HepG2 (cell line): ENCODE measurements around the gene BSND. TPM values are rescaled to one million over a fixed set of nuclear protein-coding genes. Genes with fewer than 3 reads are reported as not detected.

Experiments
- ATAC-seq: fragments of 200-7000 bp; cut with Tn5 transposase; 3 replicates; pipeline ENCODE4 v1.9.1; 2020; ENCODE audit warnings: mild to moderate bottlenecking, moderate library complexity
- BruUV-seq: library from RNA; stranded (reverse); fragments of 400-500 nt; replicated peaks from 2 replicates; lab custom pipeline; 2021; lab: Mats Ljungman, UMichigan
- CTCF ChIA-PET: fragments of 300-600 bp; formaldehyde crosslinking; extraction: SDS; loops from one replicate; lab custom pipeline; 2021; ENCODE audit warnings: low total read pairs, inconsistent platforms, low intra/inter-chr PET ratio; lab: Yijun Ruan, JAX
- POLR2A ChIA-PET: fragments of 350-600 bp; sonication (Branson Sonifier 250); formaldehyde crosslinking; loops from one replicate; lab custom pipeline; 2020; ENCODE audit warnings: antibody characterized with exemption, inconsistent platforms; lab: Yijun Ruan, JAX
- DNase-seq: peaks from one replicate; pipeline ENCODE4 v3.0.0-alpha.2; 2015; ENCODE audit warnings: low spot score
- FAIRE-seq: peaks from 3 replicates; lab custom pipeline; 2011; peaks lifted over from hg19 to GRCh38; lab: Jason Lieb, UNC
- H2AFZ ChIP-seq: one replicate; pipeline ENCODE4 v1.6.1; 2011; ENCODE audit warnings: low read length, inconsistent platforms
- H3K27ac ChIP-seq: fragments of 300-600 bp; 3 replicates; pipeline ENCODE4 v1.8.0; 2011; ENCODE audit warnings: mixed run types, mild to moderate bottlenecking, mixed read lengths, low read length, inconsistent platforms; ENCODE audit not compliant: insufficient read depth; ENCODE audit errors: extremely low read length
- H3K27me3 ChIP-seq, 2 experiments: fragments of 200-600 bp in 1 of 2; 2 replicates in 1 of 2; 3 replicates in 1 of 2; pipeline versions ENCODE4 v1.6.0 to v1.8.0; 2011; ENCODE audit warnings: low read length in 2 of 2, mild to moderate bottlenecking in 2 of 2, moderate library complexity in 2 of 2, inconsistent platforms in 1 of 2; ENCODE audit not compliant: insufficient read depth in 2 of 2, control insufficient read depth in 1 of 2
- H3K36me3 ChIP-seq, 2 experiments: fragments of 200-600 bp in 1 of 2; replicated peaks in 1 of 2; 2 replicates in 1 of 2; 3 replicates in 1 of 2; pipeline versions ENCODE4 v1.5.1 to v1.8.0; 2011; ENCODE audit warnings: low read length in 2 of 2, inconsistent platforms in 1 of 2; ENCODE audit not compliant: insufficient read depth in 2 of 2, control insufficient read depth in 1 of 2
- H3K4me1 ChIP-seq: 2 replicates; pipeline ENCODE4 v1.5.1; 2012; ENCODE audit warnings: low read length, inconsistent platforms; ENCODE audit not compliant: insufficient read depth
- H3K4me2 ChIP-seq: 2 replicates; pipeline ENCODE4 v1.6.0; 2011; ENCODE audit warnings: low read depth, low read length, inconsistent platforms
- H3K4me3 ChIP-seq, 3 experiments: fragments of 200-600 bp in 1 of 3; sonication (generic), shearing (Covaris generic) in 1 of 3; replicated peaks in 1 of 3; 2 replicates each; pipeline ENCODE4 v1.5.1; 2011 to 2016; ENCODE audit warnings: low read length in 3 of 3, inconsistent platforms in 2 of 3, low read depth in 2 of 3, mild to moderate bottlenecking in 2 of 3, control low read depth in 1 of 3, mixed read lengths in 1 of 3; ENCODE audit not compliant: insufficient read depth in 1 of 3
- H3K79me2 ChIP-seq: one replicate; pipeline ENCODE4 v1.6.1; 2011; ENCODE audit warnings: low read length, inconsistent platforms; ENCODE audit not compliant: insufficient read depth
- H3K9ac ChIP-seq: 2 replicates; pipeline ENCODE4 v1.6.0; 2011; ENCODE audit warnings: mild to moderate bottlenecking, low read depth, low read length, inconsistent platforms; ENCODE audit not compliant: insufficient read depth
- H3K9me3 ChIP-seq: 2 replicates; pipeline ENCODE4 v1.5.1; 2012; ENCODE audit warnings: mild to moderate bottlenecking, low read length
- H4K20me1 ChIP-seq: 2 replicates; pipeline ENCODE4 v1.6.0; 2011; ENCODE audit warnings: inconsistent platforms, mild to moderate bottlenecking, low read length, moderate library complexity; ENCODE audit not compliant: insufficient read depth
- ARNTL ChIP-seq: sonication (generic); formaldehyde crosslinking; IDR thresholded peaks from 2 replicates; pipeline ENCODE4 v1.4.0; 2020; ENCODE audit warnings: mild to moderate bottlenecking, missing genetic modification reagents
- FOSL2 ChIP-seq: sonication (generic); formaldehyde crosslinking; IDR thresholded peaks from 2 replicates; pipeline ENCODE4 v1.4.0; 2020; ENCODE audit warnings: missing genetic modification reagents
- KLF11 ChIP-seq: IDR thresholded peaks from 2 replicates; pipeline ENCODE4 v1.6.1; 2016; ENCODE audit warnings: missing compliant biosample characterization
- KLF6 ChIP-seq: IDR thresholded peaks from 2 replicates; pipeline ENCODE4 v1.8.0; 2016; ENCODE audit warnings: missing biosample characterization, missing genetic modification reagents
- PHF21A ChIP-seq: sonication (generic); formaldehyde crosslinking; IDR thresholded peaks from 2 replicates; pipeline ENCODE4 v1.5.0; 2020; ENCODE audit warnings: mild to moderate bottlenecking, missing genetic modification reagents
- POGK ChIP-seq: sonication (generic); formaldehyde crosslinking; conservative IDR thresholded peaks from 2 replicates; pipeline ENCODE4 v1.8.0; 2022; ENCODE audit warnings: mild to moderate bottlenecking, moderate library complexity, missing genetic modification reagents
- REST ChIP-seq, 2 experiments: IDR thresholded peaks; 2 replicates each; pipeline ENCODE4 v1.6.1; 2011 to 2012; ENCODE audit warnings: low read length in 2 of 2, borderline replicate concordance in 1 of 2, low read depth in 1 of 2, mild to moderate bottlenecking in 1 of 2, moderate library complexity in 1 of 2
- SALL2 ChIP-seq: sonication (generic); formaldehyde crosslinking; IDR thresholded peaks from 2 replicates; pipeline ENCODE4 v1.8.1; 2023; ENCODE audit warnings: mild to moderate bottlenecking, missing genetic modification reagents, inconsistent platforms
- SKIL ChIP-seq: sonication (generic); formaldehyde crosslinking; IDR thresholded peaks from 2 replicates; pipeline ENCODE4 v1.8.0; 2022; ENCODE audit warnings: missing genetic modification reagents, mild to moderate bottlenecking, moderate library complexity, borderline replicate concordance
- ZFAT ChIP-seq: sonication (generic); formaldehyde crosslinking; conservative IDR thresholded peaks from 2 replicates; pipeline ENCODE4 v1.8.1; 2023; ENCODE audit warnings: missing genetic modification reagents, inconsistent platforms
- ZNF124 ChIP-seq: sonication (generic); formaldehyde crosslinking; IDR thresholded peaks from 2 replicates; pipeline ENCODE4 v1.4.0; 2020; ENCODE audit warnings: missing genetic modification reagents
- ZNF512B ChIP-seq: sonication (generic); formaldehyde crosslinking; IDR thresholded peaks from 2 replicates; pipeline ENCODE4 v1.5.1; 2020; ENCODE audit warnings: missing genetic modification reagents, mild to moderate bottlenecking, borderline replicate concordance
- WGBS: methylation state at CpG from one replicate; pipeline ENCODE4 v1.1.6; 2017; ENCODE audit warnings: low lambda C conversion rate; 5-methylcytosine and 5-hydroxymethylcytosine counted together
- in situ Hi-C: cut with HindIII; loops from 2 replicates; pipeline ENCODE4 v1.10.0; 2017; ENCODE audit warnings: low pct_unique_long_range_greater_than_20kb; ENCODE audit not compliant: extremely low pct_ligation_motif_present
- intact Hi-C: fragments of 100-400 bp; cut with micrococcal nuclease; formaldehyde crosslinking; loops from one replicate; pipeline ENCODE4 v1.10.0; 2022; ENCODE audit not compliant: unreplicated experiment
- polyA plus RNA-seq, 8 experiments: library from polyadenylated mRNA; depleted of rRNA in 3 of 8; stranded (reverse) in 7 of 8; unstranded in 1 of 8; fragments of >200 nt; fragmentation: Illumina TruSeq in 4 of 8; extraction: Trizol in 4 of 8; gene quantifications; 2 replicates each; pipeline versions ENCODE4 v1.2.1 to v1.2.3, GENCODE V29; 2011 to 2016; ENCODE audit warnings: low read depth in 4 of 8, missing spikeins in 1 of 8, mixed read lengths in 1 of 8; ENCODE audit not compliant: insufficient read depth in 1 of 8
- total RNA-seq, 5 experiments: library from RNA; depleted of rRNA; stranded (reverse); fragments of >200 nt; fragmentation: Illumina TruSeq; extraction: Trizol; gene quantifications; 2 replicates each; pipeline ENCODE4 v1.2.3, GENCODE V29; 2016; ENCODE audit warnings: low read depth in 1 of 5

Gene BSND
- total and polyA plus RNA-seq, 2 of the 13 experiments (the other 11 are each of a cell fraction or from before 2014, with no cell fraction given) = not detected

GRCh38 chr1:55015123-55015522, 16.4 kb downstream of the BSND start:
- TF ChIP-seq ARNTL (CRISPR knock-in tag) (no peak), SKIL (no peak), KLF11 (no peak), ZFAT (no peak), FOSL2 (CRISPR knock-in tag) (no peak), POGK (CRISPR knock-in tag) (no peak), REST (IDR thresholded peaks at IDR 0.05; ENCODE audit: borderline replicate concordance in 1 of 2, low read depth in 1 of 2, low read length in 2 of 2) (no peak), ZNF124 (CRISPR knock-in tag) (no peak), SALL2 (CRISPR knock-in tag) (no peak), PHF21A (no peak), ZNF512B (no peak), KLF6 (CRISPR knock-in tag) (no peak)
- TF ChIP-seq, all 625 proteins: peak for 0
- Histone ChIP-seq H2AFZ (no peak overlapping the region), H3K27ac (no peak overlapping the region), H3K27me3 (peaks cover 0 to 57% of the 10 kb centered on the region in 2 experiments; a peak in 3 of 5 replicates), H4K20me1 (no peaks in the 10 kb centered on the region), H3K36me3 (no peaks in the 10 kb centered on the region), H3K4me3 (no peak overlapping the region), H3K4me1 (peaks cover 8% of the 10 kb centered on the region), H3K9ac (no peak overlapping the region), H3K4me2 (no peak overlapping the region), H3K79me2 (no peaks in the 10 kb centered on the region), H3K9me3 (no peaks in the 10 kb centered on the region)
- FAIRE-seq (no peak), ATAC-seq (no peak), DNase-seq (no peak)
- intact Hi-C loops (no loop called here), in situ Hi-C loops (no loop called here)
- BruUV-seq = no TSS peak
- 41% methylated on average over 5 of the region's 5 CpGs for WGBS
- ChIA-PET POLR2A (no interaction called here), CTCF (no interaction called here)
